HepG2 (cell line): ENCODE results near the gene PTPRD.

Experiments used
- ATRX ChIP-seq: sonication (generic); formaldehyde crosslinking; IDR thresholded peaks from 2 replicates; pipeline ENCODE4 v1.4.0; 2020; ENCODE audit warnings: missing genetic modification reagents, borderline replicate concordance
- CTCF ChIP-seq: sonication (generic); formaldehyde crosslinking; IDR thresholded peaks from 2 replicates; pipeline ENCODE4 v1.5.0; 2020; ENCODE audit warnings: mild to moderate bottlenecking, missing genetic modification reagents, moderate library complexity
- E2F1 ChIP-seq: sonication (generic); formaldehyde crosslinking; IDR thresholded peaks from 2 replicates; pipeline ENCODE4 v1.5.0; 2020; ENCODE audit warnings: missing genetic modification reagents
- EZH2 ChIP-seq: conservative IDR thresholded peaks from 2 replicates; pipeline ENCODE4 v1.6.1; 2012; ENCODE audit warnings: mild to moderate bottlenecking, low read depth, low read length, moderate library complexity
- FOSL1 ChIP-seq: sonication (generic); formaldehyde crosslinking; IDR thresholded peaks from 2 replicates; pipeline ENCODE4 v1.9.0; 2021; ENCODE audit warnings: missing genetic modification reagents, borderline replicate concordance
- FOXM1 ChIP-seq: sonication (generic); formaldehyde crosslinking; IDR thresholded peaks from 2 replicates; pipeline ENCODE4 v1.5.0; 2020; ENCODE audit warnings: missing genetic modification reagents
- GPBP1L1 ChIP-seq: sonication (generic); formaldehyde crosslinking; IDR thresholded peaks from 2 replicates; pipeline ENCODE4 v1.5.0; 2020; ENCODE audit warnings: mild to moderate bottlenecking, missing genetic modification reagents
- KLF13 ChIP-seq: sonication (generic); formaldehyde crosslinking; IDR thresholded peaks from 2 replicates; pipeline ENCODE4 v1.4.0; 2020; ENCODE audit warnings: mild to moderate bottlenecking, missing genetic modification reagents
- MYNN ChIP-seq: sonication (generic); formaldehyde crosslinking; IDR thresholded peaks from 2 replicates; pipeline ENCODE4 v1.4.0; 2020; ENCODE audit warnings: mild to moderate bottlenecking, low read depth, missing genetic modification reagents
- NFE2L1 ChIP-seq: sonication (generic); formaldehyde crosslinking; IDR thresholded peaks from 2 replicates; pipeline ENCODE4 v1.4.0; 2020; ENCODE audit warnings: missing genetic modification reagents, mild to moderate bottlenecking, borderline replicate concordance
- NFRKB ChIP-seq: fragments of 450-650 bp; IDR thresholded peaks from 2 replicates; pipeline ENCODE4 v1.6.1; 2017
- NR1H2 ChIP-seq: sonication (generic); formaldehyde crosslinking; IDR thresholded peaks from 2 replicates; pipeline ENCODE4 v1.8.1; 2022; ENCODE audit warnings: low read depth, missing genetic modification reagents, borderline replicate concordance
- SIN3B ChIP-seq: fragments of 150-350 bp; IDR thresholded peaks from 2 replicates; pipeline ENCODE4 v1.6.1; 2014; ENCODE audit warnings: low read length
- ZNF354B ChIP-seq: sonication (generic); formaldehyde crosslinking; IDR thresholded peaks from 2 replicates; pipeline ENCODE4 v1.8.0; 2022; ENCODE audit warnings: mild to moderate bottlenecking, missing genetic modification reagents

- TF ChIP-seq ATRX: no peak
- TF ChIP-seq NFRKB: no peak
- no peak for TF ChIP-seq FOXM1
- TF ChIP-seq ZNF354B (CRISPR knock-in tag): no peak
- TF ChIP-seq CTCF: no peak
- no peak for TF ChIP-seq EZH2
- no peak for TF ChIP-seq E2F1
- no peak for TF ChIP-seq MYNN (CRISPR knock-in tag)
- no peak for TF ChIP-seq GPBP1L1 (CRISPR knock-in tag)
- TF ChIP-seq SIN3B: no peak
- no peak for TF ChIP-seq NR1H2 (CRISPR knock-in tag)
- no peak for TF ChIP-seq FOSL1
- TF ChIP-seq NFE2L1 (CRISPR knock-in tag): no peak
- no peak for TF ChIP-seq KLF13
Measured at GRCh38 chr9:8391132-8391531, 2221.7 kb downstream of the PTPRD start.
